OCI-LY7 (cell line): ENCODE measurements around the gene FIBP.

Source experiments
- CTCF ChIP-seq: fragments of 200-600 bp; sonication (generic); conservative IDR thresholded peaks from 2 replicates; pipeline ENCODE4 v1.5.1; 2014; ENCODE audit warnings: mild to moderate bottlenecking, antibody characterized with exemption, low read length, moderate library complexity, mixed read lengths
- EZH2phosphoT487 ChIP-seq: fragments of 200-600 bp; sonication (generic); IDR thresholded peaks from 2 replicates; pipeline ENCODE4 v1.6.1; 2018; ENCODE audit warnings: low read depth, borderline replicate concordance, mild to moderate bottlenecking, mixed run types, antibody characterized with exemption, low read length, moderate library complexity, mixed read lengths

DNA sequence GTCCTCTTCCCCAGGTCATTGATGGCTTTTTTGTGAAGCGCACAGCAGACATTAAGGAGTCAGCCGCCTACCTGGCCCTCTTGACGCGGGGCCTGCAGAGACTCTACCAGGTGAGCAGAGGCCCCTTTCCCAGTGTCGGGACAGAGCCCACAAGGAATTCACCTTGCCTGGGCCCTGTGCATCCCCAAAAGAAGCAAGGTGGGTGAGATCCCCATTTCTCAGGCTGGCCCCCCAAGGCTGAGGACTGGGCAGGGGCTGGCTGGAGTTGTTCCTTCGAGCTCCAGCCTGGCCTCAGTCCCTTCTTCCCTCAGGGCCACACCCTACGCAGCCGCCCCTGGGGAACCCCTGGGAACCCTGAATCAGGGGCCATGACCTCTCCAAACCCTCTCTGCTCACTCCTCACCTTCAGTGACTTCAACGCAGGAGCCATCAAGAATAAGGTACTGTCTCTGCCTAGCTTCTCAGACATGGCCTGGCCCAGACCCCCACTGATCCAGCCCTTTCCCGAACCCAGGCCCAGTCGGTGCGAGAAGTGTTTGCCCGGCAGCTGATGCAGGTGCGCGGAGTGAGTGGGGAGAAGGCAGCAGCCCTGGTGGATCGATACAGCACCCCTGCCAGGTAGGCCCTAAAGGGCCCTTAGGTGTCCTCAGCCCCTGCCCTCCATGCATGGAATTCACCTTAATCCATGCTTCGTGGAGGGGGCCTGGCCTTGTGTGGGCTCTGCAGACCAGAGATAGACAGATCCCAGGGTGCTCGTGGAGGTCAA is 23.4 kb downstream of the FIBP start:
- TF ChIP-seq EZH2phosphoT487 (no peak), CTCF (no peak)
